ENCODE data around the gene C1QTNF3. TPM values are rescaled to one million over a fixed set of nuclear protein-coding genes. Genes with fewer than 3 reads are reported as not detected.

The C1QTNF3 gene
- total and polyA plus RNA-seq, 2 of the 8 experiments (the other 6 are each of a cell fraction or from before 2014, with no cell fraction given), result 1.0 to 1.2 TPM

DNA sequence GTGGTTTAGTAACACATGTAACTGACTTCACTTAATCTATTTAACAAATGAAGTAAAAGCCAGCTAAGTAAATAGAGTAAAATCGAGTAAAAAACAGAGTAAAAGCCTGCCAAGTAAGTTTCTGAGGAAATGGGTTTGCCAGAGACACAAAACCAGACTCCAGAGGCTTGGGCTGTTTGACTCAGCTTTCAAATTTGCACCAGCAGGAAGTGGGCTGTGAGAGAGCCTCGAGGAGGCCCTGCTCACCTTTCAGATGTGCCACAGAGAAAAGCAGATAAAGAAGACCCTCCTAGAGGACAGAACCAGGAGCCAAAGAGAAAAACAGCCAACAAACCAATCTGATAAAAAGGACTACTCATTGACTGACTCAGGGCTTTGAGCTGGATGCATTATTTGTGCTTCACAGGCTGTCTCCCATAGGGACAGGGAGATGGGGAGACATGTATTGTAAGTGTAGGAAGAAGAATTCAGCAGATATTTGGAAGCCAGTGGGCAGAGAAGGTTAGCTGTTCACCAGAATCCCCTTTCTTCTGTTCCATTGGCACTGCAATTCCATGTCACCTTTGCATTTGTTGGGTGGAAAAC, 20.8 kb downstream of the C1QTNF3 start:
- no peaks in the 10 kb centered on the region for H3K36me3 ChIP-seq (ENCODE audit: control insufficient read depth in 2 of 4, insufficient read depth in 4 of 4, low read length in 3 of 4)
- H3K23me2 ChIP-seq (ENCODE audit: low read depth, low read length), result no peaks in the 10 kb centered on the region
- WGBS, 2 experiments (ENCODE audit: extremely low coverage in 1 of 2, insufficient coverage in 1 of 2, insufficient read length in 1 of 2, insufficient replicate concordance in 2 of 2, low coverage in 1 of 2, low lambda C conversion rate in 2 of 2, missing lambda C conversion rate in 1 of 2), result 71% methylated on average over 2 of the region's 2 CpGs; no CpG with 5 or more reads in 1 of the 2 experiments
- no peaks in the 10 kb centered on the region for H4K20me1 ChIP-seq (replicated peaks in 1 of 2; ENCODE audit: control insufficient read depth in 1 of 2, insufficient read depth in 2 of 2, low read length in 2 of 2)
- no peak overlapping the region for H3K4me3 ChIP-seq (ENCODE audit: extremely low read depth in 1 of 4, insufficient read depth in 2 of 4, low read depth in 3 of 4, low read length in 4 of 4)
- no peak for FAIRE-seq
- no peaks in the 10 kb centered on the region for H3K4me1 ChIP-seq (replicated peaks in 1 of 4; ENCODE audit: control insufficient read depth in 3 of 4, insufficient read depth in 4 of 4, low read length in 3 of 4)
- no peak overlapping the region for H3K18ac ChIP-seq (ENCODE audit: extremely low read depth, low read length)
- no peaks in the 10 kb centered on the region for H3K79me1 ChIP-seq (ENCODE audit: low read depth, low read length)
- H3K27me3 ChIP-seq (replicated peaks in 1 of 4; ENCODE audit: control insufficient read depth in 3 of 4, extremely low read depth in 1 of 4, insufficient read depth in 3 of 4, low read length in 3 of 4), result no peaks in the 10 kb centered on the region
- H2AFZ ChIP-seq (ENCODE audit: low read length), result no peak overlapping the region
- no peak overlapping the region for H3K23ac ChIP-seq (ENCODE audit: insufficient read length)
- no peak overlapping the region for H2BK15ac ChIP-seq (ENCODE audit: low read length)
- H2BK120ac ChIP-seq (replicated peaks; ENCODE audit: low read depth, low read length), result no peak overlapping the region
- no peak overlapping the region for H2BK12ac ChIP-seq (ENCODE audit: low read depth, low read length)
- H3K4ac ChIP-seq (replicated peaks; ENCODE audit: insufficient read length, low read depth, low read length), result no peak overlapping the region
- no peak overlapping the region for H4K91ac ChIP-seq (replicated peaks; ENCODE audit: insufficient read length, low read length)
- no peak overlapping the region for H3K56ac ChIP-seq (replicated peaks; ENCODE audit: insufficient read length, low read depth, low read length)
- no peaks in the 10 kb centered on the region for H3K79me2 ChIP-seq (ENCODE audit: control insufficient read depth in 1 of 2, insufficient read depth in 2 of 2, low read length in 2 of 2)
- H2BK20ac ChIP-seq (ENCODE audit: low read length), result no peak overlapping the region
- ChIA-PET POLR2A (ENCODE audit: partially characterized antibody) (interaction anchor here (1.3 kb wide), 1 partner anchor 14 kb away, joined by 5 read pairs; the partner anchor contains the start of gene AMACR), CTCF (ENCODE audit: partially characterized antibody) (interaction anchor here (0.6 to 1.5 kb wide), 4 partner anchors 12 to 981 kb away, joined by 3 to 4 read pairs (median 3); no protein-coding TSS in a partner anchor)
- no peak overlapping the region for H4K8ac ChIP-seq (ENCODE audit: extremely low read depth, insufficient read depth, low read length)
- no peak overlapping the region for H2AK5ac ChIP-seq (ENCODE audit: low read depth, low read length)
- H3K27ac ChIP-seq (ENCODE audit: low read depth, low read length), result no peak overlapping the region
- no peak for DNase-seq (ENCODE audit: low read depth in 1 of 2, low spot score in 2 of 2)
- no peak overlapping the region for H3K14ac ChIP-seq (ENCODE audit: insufficient read length)
- H3K9ac ChIP-seq (replicated peaks in 1 of 4; ENCODE audit: extremely low read depth in 1 of 4, low read depth in 3 of 4, low read length in 3 of 4), result no peak overlapping the region
- H4K5ac ChIP-seq (ENCODE audit: insufficient read length, low read depth, low read length), result no peak overlapping the region
- H3K9me3 ChIP-seq (ENCODE audit: insufficient read depth in 2 of 2, low read depth in 1 of 2, low read length in 1 of 2), result no peaks in the 10 kb centered on the region
- H3K4me2 ChIP-seq (ENCODE audit: insufficient read depth in 1 of 2, low read depth in 2 of 2, low read length in 2 of 2), result no peak overlapping the region
- no peak overlapping the region for H2BK5ac ChIP-seq (ENCODE audit: low read depth, low read length)
- TF ChIP-seq GABPA (IDR thresholded peaks at IDR 0.05; ENCODE audit: borderline replicate concordance, insufficient read depth, low read length) (no peak), RBBP5 (IDR thresholded peaks at IDR 0.05; ENCODE audit: borderline replicate concordance, low read depth, low read length) (no peak), SIRT6 (IDR thresholded peaks at IDR 0.05; ENCODE audit: low read length) (no peak), SAP30 (IDR thresholded peaks at IDR 0.05; ENCODE audit: insufficient read depth, insufficient replicate concordance, low read length) (no peak), ZNF274 (IDR thresholded peaks at IDR 0.05; ENCODE audit: borderline replicate concordance, extremely low read depth, low read length) (no peak), BACH1 (IDR thresholded peaks at IDR 0.05; ENCODE audit: low read length) (no peak), TBP (IDR thresholded peaks at IDR 0.05; ENCODE audit: low read depth, low read length) (no peak), CTBP2 (IDR thresholded peaks at IDR 0.05; ENCODE audit: borderline replicate concordance, insufficient read depth, insufficient read length, low read length) (no peak), JUN (IDR thresholded peaks at IDR 0.05; ENCODE audit: low read depth, low read length) (no peak)
- TF ChIP-seq, protein P1, sequence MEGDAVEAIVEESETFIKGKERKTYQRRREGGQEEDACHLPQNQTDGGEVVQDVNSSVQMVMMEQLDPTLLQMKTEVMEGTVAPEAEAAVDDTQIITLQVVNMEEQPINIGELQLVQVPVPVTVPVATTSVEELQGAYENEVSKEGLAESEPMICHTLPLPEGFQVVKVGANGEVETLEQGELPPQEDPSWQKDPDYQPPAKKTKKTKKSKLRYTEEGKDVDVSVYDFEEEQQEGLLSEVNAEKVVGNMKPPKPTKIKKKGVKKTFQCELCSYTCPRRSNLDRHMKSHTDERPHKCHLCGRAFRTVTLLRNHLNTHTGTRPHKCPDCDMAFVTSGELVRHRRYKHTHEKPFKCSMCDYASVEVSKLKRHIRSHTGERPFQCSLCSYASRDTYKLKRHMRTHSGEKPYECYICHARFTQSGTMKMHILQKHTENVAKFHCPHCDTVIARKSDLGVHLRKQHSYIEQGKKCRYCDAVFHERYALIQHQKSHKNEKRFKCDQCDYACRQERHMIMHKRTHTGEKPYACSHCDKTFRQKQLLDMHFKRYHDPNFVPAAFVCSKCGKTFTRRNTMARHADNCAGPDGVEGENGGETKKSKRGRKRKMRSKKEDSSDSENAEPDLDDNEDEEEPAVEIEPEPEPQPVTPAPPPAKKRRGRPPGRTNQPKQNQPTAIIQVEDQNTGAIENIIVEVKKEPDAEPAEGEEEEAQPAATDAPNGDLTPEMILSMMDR (IDR thresholded peaks at IDR 0.05; ENCODE audit: control extremely low read depth in 1 of 3, insufficient read depth in 1 of 3, low read depth in 1 of 3, low read length in 3 of 3), result no peak
